Gastrocnemius medialis (tissue), 4 donors: Measurements from ENCODE around the gene LATS2.

Experiments used
- POLR2A ChIP-seq, 2 donors: fragments of 450-650 bp; IDR thresholded peaks; one replicate each; pipeline ENCODE4 v1.6.1; 2017; ENCODE audit warnings: antibody characterized with exemption in 2 of 2, mild to moderate bottlenecking in 2 of 2, moderate library complexity in 2 of 2
- TF ChIP-seq, protein P1 (sequence below), 5 experiments: fragments of 450-650 bp in 3 of 5; fragments of 200-600 bp in 2 of 5; sonication (generic) in 2 of 5; IDR thresholded peaks in 4 of 5; conservative IDR thresholded peaks in 1 of 5; 1 replicate in 4 of 5; 2 replicates in 1 of 5; pipeline ENCODE4 v1.5.1; 2016 to 2019; ENCODE audit warnings: antibody characterized with exemption in 5 of 5, mild to moderate bottlenecking in 3 of 5, moderate library complexity in 3 of 5

DNA sequence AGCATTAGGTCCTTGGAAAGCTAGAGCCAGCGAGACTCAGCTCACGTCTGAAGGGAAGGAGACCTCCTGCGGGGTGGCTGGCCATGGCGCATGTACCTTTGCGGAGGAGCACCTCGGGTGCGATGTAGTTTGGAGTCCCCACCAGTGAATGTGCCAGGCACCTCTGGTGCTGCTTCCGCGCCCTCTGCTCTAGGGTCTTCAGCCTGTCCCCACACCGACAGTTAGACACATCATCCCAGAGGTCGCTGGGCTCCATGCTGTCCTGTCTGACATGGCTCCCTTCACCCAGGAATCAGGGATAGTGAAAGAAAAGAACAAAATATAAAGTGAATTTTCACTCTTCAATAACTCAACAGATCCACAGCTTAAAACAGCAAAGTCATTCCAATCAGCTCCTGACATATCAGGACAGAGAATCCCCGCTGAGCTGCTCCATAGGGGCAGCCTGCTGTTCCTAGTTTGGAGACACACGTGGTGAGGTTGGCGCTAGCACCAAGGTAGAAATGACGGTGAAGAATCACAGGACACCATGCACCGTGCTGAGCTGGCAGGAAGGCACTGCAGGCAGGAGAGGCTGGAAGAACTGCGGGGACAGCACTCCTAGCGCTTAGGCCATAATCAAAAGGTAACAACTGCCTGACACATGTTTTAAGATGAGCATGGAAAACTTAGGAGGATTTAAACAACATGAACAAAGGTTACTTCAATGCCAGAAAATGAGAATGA is 79.9 kb downstream of the LATS2 start:
- TF ChIP-seq, protein P1, sequence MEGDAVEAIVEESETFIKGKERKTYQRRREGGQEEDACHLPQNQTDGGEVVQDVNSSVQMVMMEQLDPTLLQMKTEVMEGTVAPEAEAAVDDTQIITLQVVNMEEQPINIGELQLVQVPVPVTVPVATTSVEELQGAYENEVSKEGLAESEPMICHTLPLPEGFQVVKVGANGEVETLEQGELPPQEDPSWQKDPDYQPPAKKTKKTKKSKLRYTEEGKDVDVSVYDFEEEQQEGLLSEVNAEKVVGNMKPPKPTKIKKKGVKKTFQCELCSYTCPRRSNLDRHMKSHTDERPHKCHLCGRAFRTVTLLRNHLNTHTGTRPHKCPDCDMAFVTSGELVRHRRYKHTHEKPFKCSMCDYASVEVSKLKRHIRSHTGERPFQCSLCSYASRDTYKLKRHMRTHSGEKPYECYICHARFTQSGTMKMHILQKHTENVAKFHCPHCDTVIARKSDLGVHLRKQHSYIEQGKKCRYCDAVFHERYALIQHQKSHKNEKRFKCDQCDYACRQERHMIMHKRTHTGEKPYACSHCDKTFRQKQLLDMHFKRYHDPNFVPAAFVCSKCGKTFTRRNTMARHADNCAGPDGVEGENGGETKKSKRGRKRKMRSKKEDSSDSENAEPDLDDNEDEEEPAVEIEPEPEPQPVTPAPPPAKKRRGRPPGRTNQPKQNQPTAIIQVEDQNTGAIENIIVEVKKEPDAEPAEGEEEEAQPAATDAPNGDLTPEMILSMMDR (IDR thresholded peaks at IDR 0.05 in 4 of 5, conservative IDR thresholded peaks at IDR 0.05 in 1 of 5), result no peak
- no peak for TF ChIP-seq POLR2A (IDR thresholded peaks at IDR 0.05)
